Stimulated activated CD8-positive, alpha-beta memory T cell treated with anti-CD3 and anti-CD28 coated beads, Interleukin-2, amount 100 ng/mL, for 48 hours (primary cell): ENCODE measurements around the gene SPATA31E1.
"Not testable (repeated sequence)": the region's sequence is repeated elsewhere in the genome, so short reads cannot be mapped to it uniquely, and the experiment has no call there.

ENCODE experiments used
- DNase-seq, 2 donors: peaks; one replicate each; pipeline ENCODE4 v3.0.0-alpha.2; 2020; ENCODE audit warnings: low read depth in 2 of 2

Gene SPATA31E1

GRCh38 chr9:87882627-87883026 is at the start of gene SPATA31E1:
Gene SPATA31E1 (plus strand): TSS chr9:87882877. CDS start chr9:87882892, 15 bp downstream.
- no peak for DNase-seq

GRCh38 chr9:87834357-87834756 is 48.3 kb upstream of the SPATA31E1 start:
- no peak for DNase-seq

- no peak for DNase-seq
Measured at GRCh38 chr9:87836536-87836935, 46.1 kb upstream of the SPATA31E1 start.

GRCh38 chr9:87836951-87837705 is 45.5 kb upstream of the SPATA31E1 start:
- no peak for DNase-seq

GRCh38 chr9:87840134-87840533 is 42.5 kb upstream of the SPATA31E1 start:
- DNase-seq = no peak

- no peak for DNase-seq
Measured at GRCh38 chr9:87842878-87843585, 39.6 kb upstream of the SPATA31E1 start.

GRCh38 chr9:87844506-87844905 is 38.2 kb upstream of the SPATA31E1 start:
- DNase-seq = no peak

GRCh38 chr9:87847817-87848216 is 34.9 kb upstream of the SPATA31E1 start:
- DNase-seq = not testable (repeated sequence)

- no peak for DNase-seq
Measured at GRCh38 chr9:87849144-87849758, 33.4 kb upstream of the SPATA31E1 start.

GRCh38 chr9:87850391-87850790 is 32.3 kb upstream of the SPATA31E1 start:
- DNase-seq = no peak

- not testable (repeated sequence) for DNase-seq
Measured at GRCh38 chr9:87851186-87851585, 31.5 kb upstream of the SPATA31E1 start.

- no peak for DNase-seq
Measured at GRCh38 chr9:87853302-87853701, 29.4 kb upstream of the SPATA31E1 start.

- DNase-seq = no peak
Measured at GRCh38 chr9:87853876-87854579, 28.6 kb upstream of the SPATA31E1 start.

- no peak for DNase-seq
Measured at GRCh38 chr9:87854580-87854955, 28.1 kb upstream of the SPATA31E1 start.

GRCh38 chr9:87855061-87855460 is 27.6 kb upstream of the SPATA31E1 start:
- DNase-seq = no peak

- DNase-seq = no peak
Measured at GRCh38 chr9:87857141-87857947, 25.3 kb upstream of the SPATA31E1 start.

- no peak for DNase-seq
Measured at GRCh38 chr9:87857948-87858335, 24.7 kb upstream of the SPATA31E1 start.

- no peak for DNase-seq
Measured at GRCh38 chr9:87859137-87859536, 23.5 kb upstream of the SPATA31E1 start.

GRCh38 chr9:87859786-87860185 is 22.9 kb upstream of the SPATA31E1 start:
- no peak for DNase-seq

GRCh38 chr9:87861332-87861731 is 21.3 kb upstream of the SPATA31E1 start:
- no peak for DNase-seq

GRCh38 chr9:87862536-87863268 is 20.0 kb upstream of the SPATA31E1 start:
- no peak for DNase-seq
